ENCODE measurements around the gene CARS2. TPM values are rescaled to one million over a fixed set of nuclear protein-coding genes. Genes with fewer than 3 reads are reported as not detected.

The CARS2 gene
- total RNA-seq, 4 donors from 2014 or later: 22.5 to 34.8 (median 28.0) TPM

DNA sequence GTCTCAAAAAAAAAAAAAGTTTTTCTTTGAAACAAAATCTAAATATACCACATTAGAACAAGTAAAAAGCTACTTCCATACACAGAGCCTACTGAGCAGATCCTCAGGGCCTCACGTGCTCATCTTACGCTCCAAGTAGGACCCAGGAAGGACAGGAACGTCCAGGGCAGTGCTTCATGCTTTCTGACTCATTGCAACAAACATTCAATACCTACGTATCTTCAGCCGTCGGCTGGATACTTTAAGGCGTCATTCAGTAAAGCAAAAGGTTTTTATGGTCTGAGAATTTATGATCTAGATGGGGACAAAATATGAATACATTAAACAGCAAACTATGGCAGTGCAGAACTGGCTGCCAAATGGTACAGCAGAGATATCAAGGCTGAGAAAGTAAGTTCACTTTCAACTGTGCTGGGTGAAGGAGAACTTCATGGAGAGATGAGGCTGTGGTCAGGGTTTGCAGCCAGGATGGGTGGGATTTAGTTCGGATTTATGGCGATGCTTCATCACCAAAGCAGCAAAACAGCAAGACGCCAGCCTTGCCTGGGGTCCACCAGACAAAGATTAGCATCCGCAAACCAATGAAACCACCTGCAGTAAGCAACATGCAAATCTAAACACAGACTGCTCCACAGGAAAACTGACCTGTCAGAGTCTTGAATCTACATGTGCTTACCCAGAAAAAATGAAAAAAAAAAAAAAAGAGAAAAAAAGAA lies 20.5 kb downstream of the CARS2 start:
- no peaks in the 10 kb centered on the region for H3K9me3 ChIP-seq
- H3K4me1 ChIP-seq: peaks cover 0 to 3% of the 10 kb centered on the region in 2 donors
- H3K4me3 ChIP-seq: no peak overlapping the region
- H3K27me3 ChIP-seq: no peaks in the 10 kb centered on the region
- intact Hi-C loops (cut with DNase I; ENCODE audit: low total_unique reads): no loop called here
- ATAC-seq: no peak
- H3K36me3 ChIP-seq: peaks cover 0 to 40% of the 10 kb centered on the region in 2 donors
- TF ChIP-seq CTCF (IDR thresholded peaks at IDR 0.05 in 4 of 5, conservative IDR thresholded peaks at IDR 0.05 in 1 of 5) (no peak), POLR2A (IDR thresholded peaks at IDR 0.05) (no peak)
- in situ Hi-C loops (cut with MboI; ENCODE audit: low sequenced_read_pairs in 4 of 4): loop anchor here in 1 of 4 donors (25.0 kb wide), 1 partner anchor 127 kb away; no protein-coding TSS in a partner anchor
- no peak overlapping the region for H3K27ac ChIP-seq
- no peak for DNase-seq

- peaks cover 0 to 40% of the 10 kb centered on the region in 2 donors for H3K36me3 ChIP-seq
- H3K27ac ChIP-seq: no peak overlapping the region
- in situ Hi-C loops (cut with MboI; ENCODE audit: low sequenced_read_pairs in 4 of 4): loop anchor here in 1 of 4 donors (25.0 kb wide), 1 partner anchor 128 kb away; no protein-coding TSS in a partner anchor
- ATAC-seq (no peak), DNase-seq (no peak)
- TF ChIP-seq CTCF (IDR thresholded peaks at IDR 0.05 in 4 of 5, conservative IDR thresholded peaks at IDR 0.05 in 1 of 5) (no peak), POLR2A (IDR thresholded peaks at IDR 0.05) (no peak)
- H3K27me3 ChIP-seq: no peaks in the 10 kb centered on the region
- H3K9me3 ChIP-seq: no peaks in the 10 kb centered on the region
- intact Hi-C loops (cut with DNase I; ENCODE audit: low total_unique reads): no loop called here
- H3K4me1 ChIP-seq: no peaks in the 10 kb centered on the region
- no peak overlapping the region for H3K4me3 ChIP-seq
Measured at GRCh38 chr13:110684388-110685056, 21.4 kb downstream of the CARS2 start.

DNA sequence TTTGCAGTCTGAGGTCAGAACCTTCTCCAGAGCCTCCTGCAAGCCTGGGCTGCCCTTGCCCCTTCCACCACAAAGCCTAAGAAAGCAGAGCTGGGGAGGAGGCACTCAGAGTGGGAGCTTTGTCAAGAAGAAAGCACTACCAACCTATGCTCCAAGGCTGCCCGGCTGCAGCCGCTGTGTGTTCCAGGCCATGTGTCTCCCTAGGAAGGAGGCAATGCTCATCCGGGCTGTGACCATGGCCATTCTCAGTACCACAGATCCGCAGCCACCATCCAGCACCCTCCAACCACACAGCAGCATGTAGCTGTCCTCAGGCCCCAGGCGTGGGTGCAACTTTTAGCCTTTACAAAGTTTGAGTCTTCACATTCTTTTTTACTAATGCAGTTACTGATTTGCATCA lies 22.0 kb downstream of the CARS2 start:
- no peak overlapping the region for H3K27ac ChIP-seq
- intact Hi-C loops (cut with DNase I; ENCODE audit: low total_unique reads) (loop anchor here (2.0 kb wide), 1 partner anchor 135 kb away; no protein-coding TSS in a partner anchor), in situ Hi-C loops (cut with MboI; ENCODE audit: low sequenced_read_pairs in 4 of 4) (loop anchor here in 1 of 4 donors (25.0 kb wide), 1 partner anchor 128 kb away; no protein-coding TSS in a partner anchor)
- no peak overlapping the region for H3K4me3 ChIP-seq
- peaks cover 0 to 40% of the 10 kb centered on the region in 2 donors for H3K36me3 ChIP-seq
- DNase-seq (no peak), ATAC-seq (no peak)
- no peaks in the 10 kb centered on the region for H3K27me3 ChIP-seq
- H3K9me3 ChIP-seq: no peaks in the 10 kb centered on the region
- TF ChIP-seq POLR2A (IDR thresholded peaks at IDR 0.05) (no peak), CTCF (IDR thresholded peaks at IDR 0.05 in 4 of 5, conservative IDR thresholded peaks at IDR 0.05 in 1 of 5) (no peak)
- no peaks in the 10 kb centered on the region for H3K4me1 ChIP-seq

- peak in 1 of 2 donors; percentile 46 for ATAC-seq
- no peaks in the 10 kb centered on the region for H3K9me3 ChIP-seq
- H3K4me3 ChIP-seq: no peak overlapping the region
- H3K4me1 ChIP-seq: no peaks in the 10 kb centered on the region
- H3K36me3 ChIP-seq: peaks cover 0 to 40% of the 10 kb centered on the region in 2 donors
- in situ Hi-C loops (cut with MboI; ENCODE audit: low sequenced_read_pairs in 4 of 4): loop anchor here in 1 of 4 donors (25.0 kb wide), 1 partner anchor 129 kb away; no protein-coding TSS in a partner anchor
- intact Hi-C loops (cut with DNase I; ENCODE audit: low total_unique reads): loop anchor here (2.0 kb wide), 1 partner anchor 135 kb away; no protein-coding TSS in a partner anchor
- H3K27ac ChIP-seq: no peak overlapping the region
- no peak for DNase-seq
- TF ChIP-seq POLR2A (IDR thresholded peaks at IDR 0.05) (no peak), CTCF (IDR thresholded peaks at IDR 0.05 in 4 of 5, conservative IDR thresholded peaks at IDR 0.05 in 1 of 5) (peak in 3 of 5 experiments; percentile 11 to 39 (median 35))
- no peaks in the 10 kb centered on the region for H3K27me3 ChIP-seq
Measured at GRCh38 chr13:110683203-110683883, 22.6 kb downstream of the CARS2 start.
